ENCODE data around the gene DCLRE1C. TPM values are rescaled to one million over a fixed set of nuclear protein-coding genes. Genes with fewer than 3 reads are reported as not detected.

DCLRE1C gene
- polyA plus RNA-seq, 1 donor from 2014 or later = 7.5 TPM

- H2AFZ ChIP-seq (ENCODE audit: low read depth, low read length) = no peak overlapping the region
- TF ChIP-seq EP300 (conservative IDR thresholded peaks at IDR 0.05; ENCODE audit: poor library complexity, severe bottlenecking) (no peak), RAD21 (conservative IDR thresholded peaks at IDR 0.05) (no peak), POLR2AphosphoS5 (IDR thresholded peaks at IDR 0.05) (no peak), EZH2 (IDR thresholded peaks at IDR 0.05; ENCODE audit: borderline replicate concordance, insufficient read depth, low read length, poor library complexity, severe bottlenecking) (no peak), TAF1 (IDR thresholded peaks at IDR 0.05; ENCODE audit: low read depth) (no peak), REST (IDR thresholded peaks at IDR 0.05; ENCODE audit: borderline replicate concordance) (no peak), SMC3 (conservative IDR thresholded peaks at IDR 0.05; ENCODE audit: poor library complexity) (no peak), MXI1 (conservative IDR thresholded peaks at IDR 0.05; ENCODE audit: poor library complexity, severe bottlenecking) (no peak), CTCF (IDR thresholded peaks at IDR 0.05; ENCODE audit: poor library complexity, severe bottlenecking) (no peak)
- no peaks in the 10 kb centered on the region for H3K79me2 ChIP-seq (replicated peaks; ENCODE audit: insufficient read depth, low read length)
Observed at GRCh38 chr10:14925268-14925667, 28.6 kb downstream of the DCLRE1C start.

GRCh38 chr10:14924013-14924412, 29.9 kb downstream of the DCLRE1C start:
- no peak overlapping the region for H3K4me3 ChIP-seq (ENCODE audit: low read length)
- no peaks in the 10 kb centered on the region for H4K20me1 ChIP-seq (ENCODE audit: insufficient read depth)
- no peak overlapping the region for H2AFZ ChIP-seq (ENCODE audit: low read depth, low read length)
- H3K4me2 ChIP-seq (ENCODE audit: low read length) = no peak overlapping the region
- H3K36me3 ChIP-seq (ENCODE audit: insufficient read depth, low read length) = no peaks in the 10 kb centered on the region
- H3K9me2 ChIP-seq (ENCODE audit: insufficient read depth, low read length) = no peaks in the 10 kb centered on the region
- no peaks in the 10 kb centered on the region for H3F3A ChIP-seq (ENCODE audit: insufficient read depth, low read length, poor library complexity, severe bottlenecking)
- H3K79me2 ChIP-seq (replicated peaks; ENCODE audit: insufficient read depth, low read length) = no peaks in the 10 kb centered on the region
- no peak overlapping the region for H3K9ac ChIP-seq (ENCODE audit: low read length)
- TF ChIP-seq EP300 (conservative IDR thresholded peaks at IDR 0.05; ENCODE audit: poor library complexity, severe bottlenecking) (no peak), REST (IDR thresholded peaks at IDR 0.05; ENCODE audit: borderline replicate concordance) (no peak), TAF1 (IDR thresholded peaks at IDR 0.05; ENCODE audit: low read depth) (no peak), RAD21 (conservative IDR thresholded peaks at IDR 0.05) (no peak)
- H3K9me3 ChIP-seq (ENCODE audit: low read length) = no peaks in the 10 kb centered on the region
- H3K27ac ChIP-seq (ENCODE audit: low read length) = no peak overlapping the region
- no peaks in the 10 kb centered on the region for H3K27me3 ChIP-seq (ENCODE audit: insufficient read depth, low read depth, low read length)

More at GRCh38 chr10:14925268-14925667, 28.6 kb downstream of the DCLRE1C start:
- no peak overlapping the region for H3K4me2 ChIP-seq (ENCODE audit: low read length)
- no peaks in the 10 kb centered on the region for H3K9me3 ChIP-seq (ENCODE audit: low read length)
- H3K9me2 ChIP-seq (ENCODE audit: insufficient read depth, low read length) = no peaks in the 10 kb centered on the region
- H3K27ac ChIP-seq (ENCODE audit: low read length) = no peak overlapping the region
- no peaks in the 10 kb centered on the region for H3K36me3 ChIP-seq (ENCODE audit: insufficient read depth, low read length)
- H4K20me1 ChIP-seq (ENCODE audit: insufficient read depth) = no peaks in the 10 kb centered on the region
- H3F3A ChIP-seq (ENCODE audit: insufficient read depth, low read length, poor library complexity, severe bottlenecking) = no peaks in the 10 kb centered on the region
- no peak overlapping the region for H3K4me3 ChIP-seq (ENCODE audit: low read length)
- H3K9ac ChIP-seq (ENCODE audit: low read length) = no peak overlapping the region
- H3K27me3 ChIP-seq (ENCODE audit: insufficient read depth, low read depth, low read length) = no peaks in the 10 kb centered on the region

All from neural cell (in vitro differentiated cells).